ENCODE results near the gene TXNRD2. TPM values are rescaled to one million over a fixed set of nuclear protein-coding genes. Genes with fewer than 3 reads are reported as not detected.

TXNRD2 gene
- total RNA-seq, 1 experiment from 2014 or later, result 19.7 TPM

GRCh38 chr22:19893363-19893762 is 48.3 kb downstream of the TXNRD2 start:
- H3K9me2 ChIP-seq (ENCODE audit: insufficient read depth), result no peaks in the 10 kb centered on the region
- no peaks in the 10 kb centered on the region for H3K9me3 ChIP-seq (ENCODE audit: control insufficient read depth in 1 of 2, insufficient read depth in 1 of 2, low read depth in 1 of 2, low read length in 2 of 2)
- no peak for TF ChIP-seq EGR1 (IDR thresholded peaks at IDR 0.05; ENCODE audit: low read depth)
- no peaks in the 10 kb centered on the region for H4K20me1 ChIP-seq (ENCODE audit: insufficient read depth)
- peaks cover 17 to 33% of the 10 kb centered on the region in 2 experiments for H3K4me1 ChIP-seq (ENCODE audit: control insufficient read depth in 1 of 2, insufficient read depth in 2 of 2, low read length in 2 of 2)
- no peak for DNase-seq (ENCODE audit: low read depth, low spot score)
- H3K9ac ChIP-seq (ENCODE audit: low read length), result no peak overlapping the region
- no peak overlapping the region for H3K4me2 ChIP-seq (ENCODE audit: low read length)
- RAD21 ChIA-PET (ENCODE audit: low non-redundant PET in 1 of 2, low total read pairs in 2 of 2, uncharacterized antibody in 2 of 2, unreplicated experiment in 2 of 2), result no interaction called here
- no TSS peak for BruUV-seq (replicated peaks)
- CTCF ChIA-PET, result no interaction called here
- H3K4me3 ChIP-seq (replicated peaks in 1 of 2; ENCODE audit: low read depth in 1 of 2, low read length in 2 of 2), result no peak overlapping the region
- intact Hi-C loops (cut with micrococcal nuclease), result no loop called here
- H3K27me3 ChIP-seq (ENCODE audit: insufficient read depth, low read length), result no peaks in the 10 kb centered on the region
- ATAC-seq, result no peak
- POLR2A ChIA-PET, result no interaction called here
- H3K36me3 ChIP-seq (ENCODE audit: control insufficient read depth in 1 of 2, insufficient read depth in 2 of 2, low read length in 2 of 2), result no peaks in the 10 kb centered on the region
- no peaks in the 10 kb centered on the region for H3K79me2 ChIP-seq (ENCODE audit: insufficient read depth, low read length)
- H3K27ac ChIP-seq (ENCODE audit: low read depth, low read length), result no peak overlapping the region
- no peak overlapping the region for H2AFZ ChIP-seq (ENCODE audit: low read depth, low read length, poor library complexity, severe bottlenecking)

- Histone ChIP-seq H3K79me2 (ENCODE audit: insufficient read depth, low read length) (no peaks in the 10 kb centered on the region), H2AFZ (ENCODE audit: low read depth, low read length, poor library complexity, severe bottlenecking) (no peak overlapping the region), H3K27me3 (ENCODE audit: insufficient read depth, low read length) (no peaks in the 10 kb centered on the region), H3K9me2 (ENCODE audit: insufficient read depth) (no peaks in the 10 kb centered on the region), H3K9ac (ENCODE audit: low read length) (no peak overlapping the region), H4K20me1 (ENCODE audit: insufficient read depth) (no peaks in the 10 kb centered on the region), H3K4me3 (replicated peaks in 1 of 2; ENCODE audit: low read depth in 1 of 2, low read length in 2 of 2) (no peak overlapping the region), H3K36me3 (ENCODE audit: control insufficient read depth in 1 of 2, insufficient read depth in 2 of 2, low read length in 2 of 2) (no peaks in the 10 kb centered on the region), H3K4me1 (ENCODE audit: control insufficient read depth in 1 of 2, insufficient read depth in 2 of 2, low read length in 2 of 2) (peaks cover 17 to 33% of the 10 kb centered on the region in 2 experiments), H3K27ac (ENCODE audit: low read depth, low read length) (no peak overlapping the region), H3K4me2 (ENCODE audit: low read length) (no peak overlapping the region), H3K9me3 (ENCODE audit: control insufficient read depth in 1 of 2, insufficient read depth in 1 of 2, low read depth in 1 of 2, low read length in 2 of 2) (no peaks in the 10 kb centered on the region)
- TF ChIP-seq TCF7L2 (IDR thresholded peaks at IDR 0.05; ENCODE audit: borderline replicate concordance, extremely low read depth, insufficient read depth, insufficient read length) (no peak), ELF1 (IDR thresholded peaks at IDR 0.05; ENCODE audit: borderline replicate concordance, low read depth) (no peak), FOSL1 (IDR thresholded peaks at IDR 0.05; ENCODE audit: low read depth) (no peak), REST (IDR thresholded peaks at IDR 0.05; ENCODE audit: low read depth) (no peak), SP1 (IDR thresholded peaks at IDR 0.05; ENCODE audit: low read depth) (no peak), EZH2 (IDR thresholded peaks at IDR 0.05) (no peak)
- CTCF ChIA-PET, result no interaction called here
- no peak for DNase-seq (ENCODE audit: low read depth, low spot score)
- no peak for ATAC-seq
- no TSS peak for BruUV-seq (replicated peaks)
- intact Hi-C loops (cut with micrococcal nuclease), result no loop called here
- POLR2A ChIA-PET, result no interaction called here
- RAD21 ChIA-PET (ENCODE audit: low non-redundant PET in 1 of 2, low total read pairs in 2 of 2, uncharacterized antibody in 2 of 2, unreplicated experiment in 2 of 2), result no interaction called here
Measured at GRCh38 chr22:19892925-19893324, 48.7 kb downstream of the TXNRD2 start.

All from HCT116 (cell line).